Daoy (cell line): ENCODE data around the gene TERF2IP. TPM values are rescaled to one million over a fixed set of nuclear protein-coding genes. Genes with fewer than 3 reads are reported as not detected.

Experiments used
- total RNA-seq: library from RNA; depleted of rRNA; stranded (reverse); fragments of >200 nt; shearing (Covaris generic); gene quantifications from 2 replicates; pipeline ENCODE4 v1.2.3, GENCODE V29; 2014; rRNA removed

TERF2IP gene
- total RNA-seq, 1 experiment from 2014 or later = 60.2 TPM

Other genes with a start within 250 kb of the TERF2IP start
- 40.6 and 41.9 TPM in 2 replicates for gene CFDP1, start 214.3 kb upstream of the TERF2IP start, total RNA-seq
- 13.1 and 29.1 TPM in 2 replicates for gene TMEM170A, start 183.1 kb upstream of the TERF2IP start, total RNA-seq
- 0.30 and 0.51 TPM in 2 replicates for gene CHST6, start 152.3 kb upstream of the TERF2IP start, total RNA-seq
- gene CHST5, start 111.7 kb upstream of the TERF2IP start, total RNA-seq = 0.30 TPM in 1 of 2 replicates, not detected in the other
- gene TMEM231, start 91.5 kb upstream of the TERF2IP start, total RNA-seq = 7.6 and 7.7 TPM in 2 replicates
- gene GABARAPL2, start 81.4 kb upstream of the TERF2IP start, total RNA-seq = 15.5 and 26.6 TPM in 2 replicates
- 65.3 and 72.7 TPM in 2 replicates for gene ADAT1, start 24.5 kb upstream of the TERF2IP start, total RNA-seq
- gene KARS1, start 108 bp upstream of the TERF2IP start, total RNA-seq = 198 and 234 TPM in 2 replicates
- gene CPHXL2, start 29.2 kb downstream of the TERF2IP start, total RNA-seq = not detected in 2 replicates
- gene DUXB, start 53.7 kb downstream of the TERF2IP start, total RNA-seq = not detected in 2 replicates
- not detected in 2 replicates for gene CPHXL, start 78.7 kb downstream of the TERF2IP start, total RNA-seq